ENCODE measurements around the gene SPINK1.

The SPINK1 gene

GRCh38 chr5:147782110-147783028 is 49.1 kb downstream of the SPINK1 start, which contains the start of gene JAKMIP2:
TSS of gene JAKMIP2 (minus strand) at chr5:147782728. CDS start at chr5:147671806, 110,922 bp downstream.
- DNase-seq (ENCODE audit: low spot score): peak; percentile 3
- TF ChIP-seq CTCF (IDR thresholded peaks at IDR 0.05; ENCODE audit: extremely low read depth, missing control alignments): no peak

GRCh38 chr5:147780924-147781573 is 50.4 kb downstream of the SPINK1 start:
- no peak for DNase-seq (ENCODE audit: low spot score)

GRCh38 chr5:147779694-147780093 is 51.8 kb downstream of the SPINK1 start:
- DNase-seq (ENCODE audit: low spot score): no peak
- TF ChIP-seq CTCF (IDR thresholded peaks at IDR 0.05; ENCODE audit: extremely low read depth, missing control alignments): no peak

More at GRCh38 chr5:147780924-147781573, 50.4 kb downstream of the SPINK1 start:
- TF ChIP-seq CTCF (IDR thresholded peaks at IDR 0.05; ENCODE audit: extremely low read depth, missing control alignments): no peak

GRCh38 chr5:147776989-147777388 is 54.5 kb downstream of the SPINK1 start:
- no peak for TF ChIP-seq CTCF (IDR thresholded peaks at IDR 0.05; ENCODE audit: extremely low read depth, missing control alignments)

More at GRCh38 chr5:147776989-147777388, 54.5 kb downstream of the SPINK1 start:
- no peak for DNase-seq (ENCODE audit: low spot score)
